ENCODE results near the gene NXPE2.
A peak's percentile ranks its signal among the peaks of the same experiment; 100 is the strongest.
"Not testable (repeated sequence)": the region's sequence is repeated elsewhere in the genome, so short reads cannot be mapped to it uniquely, and the experiment has no call there.

Gene NXPE2

DNA sequence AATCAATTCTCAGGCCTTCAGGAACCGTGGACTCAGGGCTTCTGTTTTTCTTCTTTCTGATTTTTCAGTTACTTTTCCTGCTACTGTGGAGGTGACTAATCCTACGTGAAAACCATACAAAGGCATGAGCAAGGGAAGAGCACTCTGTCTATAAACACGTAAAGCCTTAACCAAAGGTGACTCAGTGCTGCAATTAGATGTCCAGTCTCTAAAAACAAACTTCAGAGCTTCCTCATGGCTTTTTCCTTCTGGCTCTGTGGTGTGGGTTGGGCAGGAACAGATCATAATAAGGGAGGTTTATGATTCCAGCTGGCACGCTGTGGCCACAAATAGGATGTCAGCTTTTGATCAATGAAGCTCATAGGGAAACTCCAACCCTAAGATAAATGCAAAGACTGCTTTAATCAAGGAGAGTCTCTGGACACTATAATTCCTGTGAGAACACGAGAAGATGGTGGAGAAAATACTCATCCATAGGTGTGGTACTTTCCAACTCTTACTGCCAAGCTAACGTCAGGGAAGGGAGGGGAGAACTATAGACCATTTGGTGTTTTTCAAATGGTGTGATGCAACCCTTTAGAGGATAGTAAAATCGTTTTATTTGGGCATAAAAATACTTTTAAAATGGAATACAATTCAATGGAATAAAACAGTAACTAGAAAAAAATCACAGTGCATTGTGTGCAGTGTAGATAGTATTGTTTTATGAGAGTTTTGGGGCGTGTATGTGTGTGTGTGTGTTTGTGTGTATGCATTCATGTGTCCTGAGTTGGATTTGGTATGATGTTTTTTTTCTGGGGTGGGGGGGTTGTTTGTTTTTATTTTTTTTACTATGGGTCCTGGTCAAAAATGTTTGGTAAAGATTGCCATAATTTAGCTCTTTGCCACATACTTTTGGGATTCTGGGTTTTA, at the start of gene NXPE2:
Gene NXPE2, plus strand, starts transcription at position 403 of the 912 bp plus-strand sequence. Its CDS starts 49 bp downstream, at position 452.
- H3K27me3 ChIP-seq (replicated peaks; ENCODE audit: control insufficient read depth, insufficient read depth, low read length), result no peaks in the 10 kb centered on the region
- TF ChIP-seq, protein P1, sequence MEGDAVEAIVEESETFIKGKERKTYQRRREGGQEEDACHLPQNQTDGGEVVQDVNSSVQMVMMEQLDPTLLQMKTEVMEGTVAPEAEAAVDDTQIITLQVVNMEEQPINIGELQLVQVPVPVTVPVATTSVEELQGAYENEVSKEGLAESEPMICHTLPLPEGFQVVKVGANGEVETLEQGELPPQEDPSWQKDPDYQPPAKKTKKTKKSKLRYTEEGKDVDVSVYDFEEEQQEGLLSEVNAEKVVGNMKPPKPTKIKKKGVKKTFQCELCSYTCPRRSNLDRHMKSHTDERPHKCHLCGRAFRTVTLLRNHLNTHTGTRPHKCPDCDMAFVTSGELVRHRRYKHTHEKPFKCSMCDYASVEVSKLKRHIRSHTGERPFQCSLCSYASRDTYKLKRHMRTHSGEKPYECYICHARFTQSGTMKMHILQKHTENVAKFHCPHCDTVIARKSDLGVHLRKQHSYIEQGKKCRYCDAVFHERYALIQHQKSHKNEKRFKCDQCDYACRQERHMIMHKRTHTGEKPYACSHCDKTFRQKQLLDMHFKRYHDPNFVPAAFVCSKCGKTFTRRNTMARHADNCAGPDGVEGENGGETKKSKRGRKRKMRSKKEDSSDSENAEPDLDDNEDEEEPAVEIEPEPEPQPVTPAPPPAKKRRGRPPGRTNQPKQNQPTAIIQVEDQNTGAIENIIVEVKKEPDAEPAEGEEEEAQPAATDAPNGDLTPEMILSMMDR (IDR thresholded peaks at IDR 0.05; ENCODE audit: insufficient read depth, low read length, poor library complexity, severe bottlenecking), result no peak
- H3K36me3 ChIP-seq (ENCODE audit: control insufficient read depth, insufficient read depth, low read length), result no peaks in the 10 kb centered on the region
- no peak for DNase-seq (ENCODE audit: extremely low read depth, insufficient read length)
- no peak within 1 kb of the TSS for H3K4me3 ChIP-seq (replicated peaks; ENCODE audit: low read depth, low read length)

DNA sequence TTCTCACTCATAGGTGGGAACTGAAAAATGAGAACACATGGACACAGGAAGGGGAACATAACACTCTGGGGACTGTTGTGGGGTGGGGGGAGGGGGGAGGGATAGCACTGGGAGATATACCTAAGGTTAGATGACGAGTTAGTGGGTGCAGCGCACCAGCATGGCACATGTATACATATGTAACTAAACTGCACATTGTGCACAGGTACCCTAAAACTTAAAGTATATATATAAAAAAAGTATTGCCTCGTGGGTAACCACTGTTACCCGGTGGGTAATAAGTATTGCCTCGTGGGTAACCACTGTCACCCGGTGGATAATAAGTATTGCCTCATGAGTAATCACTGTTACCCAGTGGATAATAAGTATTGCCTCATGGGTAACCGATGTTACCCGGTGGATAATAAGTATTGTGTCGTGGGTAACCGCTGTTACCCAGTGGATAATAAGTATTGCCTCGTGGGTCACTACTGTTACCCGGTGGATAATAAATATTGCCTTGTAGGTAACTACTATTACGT, 46.8 kb upstream of the NXPE2 start:
- peak; percentile 9 for DNase-seq (ENCODE audit: extremely low read depth, insufficient read length)
- H3K36me3 ChIP-seq (ENCODE audit: control insufficient read depth, insufficient read depth, low read length); H3K27me3 ChIP-seq (replicated peaks; ENCODE audit: control insufficient read depth, insufficient read depth, low read length); H3K4me3 ChIP-seq (replicated peaks; ENCODE audit: low read depth, low read length): not testable (repeated sequence)

DNA sequence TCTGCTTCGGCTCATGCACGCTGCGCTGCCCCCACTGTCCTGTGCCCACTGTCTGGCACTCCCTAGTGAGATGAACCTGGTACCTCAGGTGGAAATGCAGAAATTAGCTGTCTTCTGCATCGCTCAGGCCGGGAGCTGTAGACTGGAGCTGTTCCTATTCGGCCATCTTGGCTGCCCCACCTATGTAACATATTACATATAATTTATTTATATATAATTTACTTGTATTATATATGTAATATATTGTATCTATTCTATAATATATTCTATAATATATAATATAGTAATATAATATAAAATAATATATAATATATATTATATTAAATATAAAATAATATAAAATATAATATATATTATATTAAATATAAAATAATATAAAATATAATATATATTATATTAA, 38.9 kb upstream of the NXPE2 start:
- DNase-seq (ENCODE audit: extremely low read depth, insufficient read length); H3K36me3 ChIP-seq (ENCODE audit: control insufficient read depth, insufficient read depth, low read length); H3K27me3 ChIP-seq (replicated peaks; ENCODE audit: control insufficient read depth, insufficient read depth, low read length); H3K4me3 ChIP-seq (replicated peaks; ENCODE audit: low read depth, low read length): not testable (repeated sequence)

DNA sequence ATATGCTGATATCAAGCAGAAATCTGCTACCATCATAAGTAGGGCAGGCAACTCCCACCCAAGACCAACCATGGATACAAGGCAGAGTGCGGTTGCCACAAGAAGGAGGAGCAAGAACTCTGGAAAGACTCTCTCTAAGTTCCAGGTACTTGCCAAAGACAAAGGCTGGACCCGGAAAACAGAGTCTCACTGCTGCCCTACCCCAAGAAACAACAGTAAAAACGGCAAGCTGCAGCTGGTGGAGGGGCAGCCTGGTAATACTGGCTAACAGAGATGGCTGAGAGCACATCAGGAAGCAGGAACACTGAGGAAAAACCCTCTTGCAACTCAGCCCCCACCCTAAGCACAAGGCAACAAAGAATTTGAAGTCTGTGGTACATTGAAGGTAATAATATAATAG, 27.7 kb upstream of the NXPE2 start:
- no peak for DNase-seq (ENCODE audit: extremely low read depth, insufficient read length)

DNA sequence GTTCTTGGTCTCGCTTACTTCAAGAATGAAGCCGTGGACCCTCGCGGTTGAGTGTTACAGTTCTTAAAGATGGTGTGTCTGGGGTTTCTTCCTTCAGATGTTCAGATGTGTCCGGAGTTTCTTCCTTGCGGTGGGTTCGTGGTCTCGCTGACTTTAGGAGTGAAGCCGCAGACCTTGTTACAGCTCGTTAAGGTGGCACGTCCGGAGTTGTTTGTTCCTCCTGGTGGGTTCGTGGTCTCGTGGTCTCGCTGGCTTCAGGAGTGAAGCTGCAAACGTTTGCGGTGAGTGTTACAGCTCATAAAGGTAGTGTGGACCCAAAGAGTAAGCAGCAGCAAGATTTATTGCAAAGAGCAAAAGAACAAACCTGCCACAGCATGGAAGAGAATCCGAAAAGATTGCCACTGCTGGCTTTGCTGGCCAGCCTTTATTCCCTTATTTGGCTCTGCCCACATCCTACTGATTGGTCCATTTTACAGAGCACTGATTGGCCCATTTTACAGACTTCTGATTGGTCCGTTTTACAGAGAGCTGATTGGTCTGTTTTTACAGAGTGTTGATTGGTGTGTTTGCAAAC, 27.1 kb upstream of the NXPE2 start:
- no peak for DNase-seq (ENCODE audit: extremely low read depth, insufficient read length)
- no peaks in the 10 kb centered on the region for H3K36me3 ChIP-seq (ENCODE audit: control insufficient read depth, insufficient read depth, low read length)
- TF ChIP-seq, protein P1 (IDR thresholded peaks at IDR 0.05; ENCODE audit: insufficient read depth, low read length, poor library complexity, severe bottlenecking), result no peak
- H3K4me3 ChIP-seq (replicated peaks; ENCODE audit: low read depth, low read length), result no peak overlapping the region
- H3K27me3 ChIP-seq (replicated peaks; ENCODE audit: control insufficient read depth, insufficient read depth, low read length), result no peaks in the 10 kb centered on the region

More for the DNA sequence above, 27.7 kb upstream of the NXPE2 start:
- TF ChIP-seq, protein P1 (IDR thresholded peaks at IDR 0.05; ENCODE audit: insufficient read depth, low read length, poor library complexity, severe bottlenecking), result no peak
- Histone ChIP-seq H3K27me3 (replicated peaks; ENCODE audit: control insufficient read depth, insufficient read depth, low read length) (no peaks in the 10 kb centered on the region), H3K36me3 (ENCODE audit: control insufficient read depth, insufficient read depth, low read length) (no peaks in the 10 kb centered on the region), H3K4me3 (replicated peaks; ENCODE audit: low read depth, low read length) (no peak overlapping the region)

DNA sequence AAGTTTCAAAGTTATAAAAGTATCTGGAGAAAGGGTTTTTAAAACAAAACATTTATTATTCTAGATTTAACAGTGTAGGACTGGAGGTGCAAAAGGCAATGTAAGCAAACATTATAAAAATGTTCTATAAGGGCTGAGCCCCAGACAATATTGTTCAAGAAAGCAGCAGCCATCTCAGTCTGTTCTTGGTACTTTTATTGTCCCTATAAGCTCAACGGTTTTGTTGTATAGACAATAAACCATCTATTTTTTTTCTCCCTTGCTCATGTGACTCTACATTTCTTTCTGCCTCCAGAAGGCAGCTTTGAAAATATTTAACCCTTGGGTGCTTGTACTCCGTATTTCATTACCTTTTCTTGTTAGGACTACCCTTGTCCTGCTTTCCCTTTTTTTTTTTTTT, 25.2 kb upstream of the NXPE2 start:
- Histone ChIP-seq H3K36me3 (ENCODE audit: control insufficient read depth, insufficient read depth, low read length) (no peaks in the 10 kb centered on the region), H3K4me3 (replicated peaks; ENCODE audit: low read depth, low read length) (no peak overlapping the region), H3K27me3 (replicated peaks; ENCODE audit: control insufficient read depth, insufficient read depth, low read length) (no peaks in the 10 kb centered on the region)
- DNase-seq (ENCODE audit: extremely low read depth, insufficient read length), result no peak
- TF ChIP-seq, protein P1 (IDR thresholded peaks at IDR 0.05; ENCODE audit: insufficient read depth, low read length, poor library complexity, severe bottlenecking), result no peak
